ENCODE measurements around the gene LRRC3. TPM values are rescaled to one million over a fixed set of nuclear protein-coding genes. Genes with fewer than 3 reads are reported as not detected.

LRRC3 gene
- total and polyA plus RNA-seq, 2 of the 8 experiments (the other 6 are each of a cell fraction or from before 2014, with no cell fraction given): 3.1 to 5.4 TPM

GRCh38 chr21:44405948-44406872, 49.1 kb upstream of the LRRC3 start:
- CTCF ChIA-PET (ENCODE audit: partially characterized antibody): interaction anchor here (0.7 to 1.0 kb wide), 2 partner anchors 18 to 108 kb away, joined by 3 to 4 read pairs; no protein-coding TSS in a partner anchor
- TF ChIP-seq RFX5 (IDR thresholded peaks at IDR 0.05; ENCODE audit: borderline replicate concordance, low read depth, low read length) (no peak), SP4 (IDR thresholded peaks at IDR 0.05; ENCODE audit: low read length) (no peak), BCL11A (IDR thresholded peaks at IDR 0.05; ENCODE audit: low read depth in 2 of 2, low read length in 2 of 2) (no peak), TCF12 (IDR thresholded peaks at IDR 0.05; ENCODE audit: low read depth, low read length) (no peak), SP1 (IDR thresholded peaks at IDR 0.05; ENCODE audit: low read depth, low read length) (no peak), HDAC6 (IDR thresholded peaks at IDR 0.05; ENCODE audit: low read depth, low read length) (no peak), ZNF274 (IDR thresholded peaks at IDR 0.05; ENCODE audit: borderline replicate concordance, extremely low read depth, low read length) (no peak), TBP (IDR thresholded peaks at IDR 0.05; ENCODE audit: low read depth, low read length) (no peak), RAD21 (IDR thresholded peaks at IDR 0.05 in 1 of 2, conservative IDR thresholded peaks at IDR 0.05 in 1 of 2; ENCODE audit: low read depth in 2 of 2, low read length in 2 of 2) (no peak), NANOG (IDR thresholded peaks at IDR 0.05; ENCODE audit: insufficient read depth, low read depth, low read length, poor library complexity, severe bottlenecking) (no peak), FOSL1 (IDR thresholded peaks at IDR 0.05; ENCODE audit: insufficient read depth, low read depth, low read length) (no peak), TAF1 (IDR thresholded peaks at IDR 0.05; ENCODE audit: low read depth, low read length) (no peak)

More at GRCh38 chr21:44405948-44406872, 49.1 kb upstream of the LRRC3 start:
- 92% methylated on average over 33 of the region's 37 CpGs; no CpG with 5 or more reads in 1 of the 2 experiments for WGBS, 2 experiments (ENCODE audit: extremely low coverage in 1 of 2, insufficient coverage in 1 of 2, insufficient read length in 1 of 2, insufficient replicate concordance in 2 of 2, low coverage in 1 of 2, low lambda C conversion rate in 2 of 2, missing lambda C conversion rate in 1 of 2)
- DNase-seq (ENCODE audit: low read depth in 1 of 2, low spot score in 2 of 2) (no peak), FAIRE-seq (no peak)
- Histone ChIP-seq H3K23ac (ENCODE audit: insufficient read length) (no peak overlapping the region), H3K79me1 (ENCODE audit: low read depth, low read length) (no peaks in the 10 kb centered on the region), H3K27me3 (replicated peaks in 1 of 4; ENCODE audit: control insufficient read depth in 3 of 4, extremely low read depth in 1 of 4, insufficient read depth in 3 of 4, low read length in 3 of 4) (no peaks in the 10 kb centered on the region), H2BK120ac (replicated peaks; ENCODE audit: low read depth, low read length) (no peak overlapping the region), H3K4me1 (replicated peaks in 1 of 4; ENCODE audit: control insufficient read depth in 3 of 4, insufficient read depth in 4 of 4, low read length in 3 of 4) (no peaks in the 10 kb centered on the region), H2BK12ac (ENCODE audit: low read depth, low read length) (no peak overlapping the region), H4K5ac (ENCODE audit: insufficient read length, low read depth, low read length) (no peak overlapping the region), H3K4me3 (ENCODE audit: extremely low read depth in 1 of 4, insufficient read depth in 2 of 4, low read depth in 3 of 4, low read length in 4 of 4) (no peak overlapping the region), H3K23me2 (ENCODE audit: low read depth, low read length) (no peaks in the 10 kb centered on the region), H4K20me1 (replicated peaks in 1 of 2; ENCODE audit: control insufficient read depth in 1 of 2, insufficient read depth in 2 of 2, low read length in 2 of 2) (peaks cover 0 to 2% of the 10 kb centered on the region in 2 experiments), H2AK5ac (ENCODE audit: low read depth, low read length) (no peak overlapping the region), H2BK5ac (ENCODE audit: low read depth, low read length) (no peak overlapping the region), H3K56ac (replicated peaks; ENCODE audit: insufficient read length, low read depth, low read length) (no peak overlapping the region), H2BK15ac (ENCODE audit: low read length) (no peak overlapping the region), H3K36me3 (ENCODE audit: control insufficient read depth in 2 of 4, insufficient read depth in 4 of 4, low read length in 3 of 4) (no peaks in the 10 kb centered on the region; a peak in 1 of 8 replicates), H3K4me2 (ENCODE audit: insufficient read depth in 1 of 2, low read depth in 2 of 2, low read length in 2 of 2) (no peak overlapping the region), H3K9ac (replicated peaks in 1 of 4; ENCODE audit: extremely low read depth in 1 of 4, low read depth in 3 of 4, low read length in 3 of 4) (no peak overlapping the region), H3K79me2 (ENCODE audit: control insufficient read depth in 1 of 2, insufficient read depth in 2 of 2, low read length in 2 of 2) (no peaks in the 10 kb centered on the region; a peak in 1 of 4 replicates), H3K14ac (ENCODE audit: insufficient read length) (no peak overlapping the region), H3K27ac (ENCODE audit: low read depth, low read length) (no peak overlapping the region), H4K8ac (ENCODE audit: extremely low read depth, insufficient read depth, low read length) (no peak overlapping the region), H3K4ac (replicated peaks; ENCODE audit: insufficient read length, low read depth, low read length) (no peak overlapping the region), H4K91ac (replicated peaks; ENCODE audit: insufficient read length, low read length) (no peak overlapping the region), H2AFZ (ENCODE audit: low read length) (no peak overlapping the region), H3K18ac (ENCODE audit: extremely low read depth, low read length) (no peak overlapping the region), H2BK20ac (ENCODE audit: low read length) (no peak overlapping the region), H3K9me3 (ENCODE audit: insufficient read depth in 2 of 2, low read depth in 1 of 2, low read length in 1 of 2) (peaks cover 14 to 17% of the 10 kb centered on the region in 2 experiments)
- POLR2A ChIA-PET (ENCODE audit: partially characterized antibody): interaction anchor here (1.1 kb wide), 1 partner anchor 9 kb away, joined by 3 read pairs; no protein-coding TSS in a partner anchor

Data from H1 (cell line).